Measurements from ENCODE around the gene LCN10. TPM values are rescaled to one million over a fixed set of nuclear protein-coding genes. Genes with fewer than 3 reads are reported as not detected.
A peak's percentile ranks its signal among the peaks of the same experiment; 100 is the strongest.

LCN10 gene
- total and polyA plus RNA-seq, 10 of the 15 experiments (the other 5 are each of a cell fraction or from before 2014, with no cell fraction given): 0.06 to 1.3 (median 0.21) TPM; not detected in 1

DNA sequence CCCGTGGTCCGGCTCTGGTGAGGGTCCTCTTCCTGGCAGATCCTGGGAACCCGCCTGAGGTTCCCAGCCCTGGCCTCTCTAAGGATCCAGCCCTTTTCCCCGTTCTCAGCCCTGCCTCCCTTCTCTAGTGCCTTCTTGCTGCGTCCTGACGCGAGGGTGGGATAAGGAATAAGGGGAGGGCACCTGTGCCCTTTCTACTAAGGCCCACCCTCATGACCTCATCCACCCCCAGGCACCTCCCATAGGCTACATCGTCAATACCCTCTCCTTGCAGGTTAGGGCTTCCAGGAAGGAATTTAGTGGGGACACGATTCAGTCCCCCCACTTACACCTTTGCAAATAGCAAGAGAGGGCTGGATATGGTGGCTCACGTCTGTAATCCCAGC, 41.1 kb downstream of the LCN10 start:
- ChIA-PET POLR2A (no interaction called here), CTCF (interaction anchor here (1.1 to 3.5 kb wide), 4 partner anchors 15 to 29 kb away, joined by 3 to 16 read pairs (median 10); no protein-coding TSS in a partner anchor), SMC1A (ENCODE audit: uncharacterized antibody, unreplicated experiment) (interaction anchor here (1.6 kb wide), 1 partner anchor 11 kb away, joined by 3 read pairs; no protein-coding TSS in a partner anchor), RAD21 (ENCODE audit: unreplicated experiment) (interaction anchor here (1.1 to 1.5 kb wide), 2 partner anchors 25 to 65 kb away, joined by 4 to 6 read pairs; no protein-coding TSS in a partner anchor)
- BruUV-seq (replicated peaks): no TSS peak
- 42% methylated on average over 10 of the region's 10 CpGs for WGBS (ENCODE audit: insufficient coverage, insufficient replicate concordance, low lambda C conversion rate, missing lambda C conversion rate)
- no peaks in the 10 kb centered on the region; a peak in 1 of 4 replicates for H3K27me3 ChIP-seq (replicated peaks in 1 of 2; ENCODE audit: control insufficient read depth in 2 of 2, insufficient read depth in 2 of 2, low read length in 1 of 2)
- H3K4me3 ChIP-seq: peak overlapping the region; percentile 48; the same call in 1 of the 2 replicates
- no peak for DNase-seq (ENCODE audit: low read depth, low spot score)
- no peaks in the 10 kb centered on the region for H3K79me2 ChIP-seq (ENCODE audit: control insufficient read depth, insufficient read depth, low read length)
- peak; percentile 10 for ATAC-seq
- 0 out of 4 replicates have a peak, but pooled peaks of 1 of the 2 experiments have one; percentile 17 for TF ChIP-seq IKZF2 (IDR thresholded peaks at IDR 0.05)
- no peak for TF ChIP-seq BCL11A (IDR thresholded peaks at IDR 0.05; ENCODE audit: low read depth, low read length)
- 0 out of 2 replicates have a peak, but pooled peaks have one; percentile 4 for TF ChIP-seq BACH1 (IDR thresholded peaks at IDR 0.05; ENCODE audit: borderline replicate concordance)
- H4K20me1 ChIP-seq (ENCODE audit: control insufficient read depth, insufficient read depth): no peaks in the 10 kb centered on the region
- H3K27ac ChIP-seq (ENCODE audit: control insufficient read depth, insufficient read depth): no peak overlapping the region
- peak overlapping the region; percentile 52; the same call in 1 of the 2 replicates for H2AFZ ChIP-seq (ENCODE audit: control insufficient read depth, low read depth, low read length)
- H3K9ac ChIP-seq (ENCODE audit: control insufficient read depth, insufficient read depth, low read length): no peak overlapping the region
- H3K9me3 ChIP-seq (replicated peaks; ENCODE audit: control insufficient read depth, insufficient read depth, low read length): no peaks in the 10 kb centered on the region
- peak overlapping the region; percentile 100 for H3K4me2 ChIP-seq (ENCODE audit: control insufficient read depth, insufficient read depth)
- FAIRE-seq: no peak
- in situ Hi-C loops (cut with MboI) (no loop called here), intact Hi-C loops (cut with micrococcal nuclease; ENCODE audit: unreplicated experiment) (no loop called here)
- H3K4me1 ChIP-seq (ENCODE audit: control insufficient read depth, insufficient read depth, low read length): peaks cover 24% of the 10 kb centered on the region
- no peaks in the 10 kb centered on the region for H3K36me3 ChIP-seq (ENCODE audit: control insufficient read depth in 2 of 2, insufficient read depth in 2 of 2, low read length in 1 of 2)

DNA sequence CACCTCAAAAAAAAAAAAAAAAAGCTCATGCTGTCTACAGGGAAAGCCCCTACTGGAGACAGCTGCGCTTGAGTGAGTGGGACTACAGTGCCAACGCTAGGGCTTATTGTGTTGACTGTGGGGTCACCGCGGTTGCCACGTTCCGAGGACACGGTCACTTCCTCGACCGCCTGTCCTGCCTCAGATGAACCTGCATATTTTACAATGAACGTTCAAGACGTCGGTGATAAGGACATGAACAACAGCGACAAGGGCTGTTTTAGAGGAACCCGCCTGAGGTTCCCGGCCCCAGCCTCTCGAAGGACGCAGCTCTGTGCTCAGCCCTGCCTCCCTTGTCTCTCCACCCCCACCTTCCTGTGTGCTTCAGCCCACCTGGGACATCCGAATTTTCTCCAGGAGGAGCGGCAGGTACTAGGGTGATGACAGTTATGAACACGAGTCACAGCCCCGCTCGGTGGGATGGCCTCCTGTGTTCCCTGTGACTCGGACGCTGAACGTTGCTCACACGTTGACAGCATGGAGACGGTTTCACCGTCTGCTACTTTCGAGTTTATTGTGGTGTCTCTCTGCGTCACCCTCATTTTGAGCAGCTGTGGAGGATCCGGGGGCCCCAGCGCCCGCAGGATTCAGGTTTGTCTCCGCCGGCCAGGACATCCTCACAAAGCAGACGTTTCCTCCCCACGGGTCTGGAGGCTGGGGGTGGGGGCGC, 41.6 kb downstream of the LCN10 start:
- Histone ChIP-seq H3K4me1 (ENCODE audit: control insufficient read depth, insufficient read depth, low read length) (peaks cover 24% of the 10 kb centered on the region), H3K36me3 (ENCODE audit: control insufficient read depth in 2 of 2, insufficient read depth in 2 of 2, low read length in 1 of 2) (no peaks in the 10 kb centered on the region), H3K79me2 (ENCODE audit: control insufficient read depth, insufficient read depth, low read length) (no peaks in the 10 kb centered on the region), H4K20me1 (ENCODE audit: control insufficient read depth, insufficient read depth) (no peaks in the 10 kb centered on the region), H3K27me3 (replicated peaks in 1 of 2; ENCODE audit: control insufficient read depth in 2 of 2, insufficient read depth in 2 of 2, low read length in 1 of 2) (no peaks in the 10 kb centered on the region; a peak in 1 of 4 replicates), H3K4me2 (ENCODE audit: control insufficient read depth, insufficient read depth) (peak overlapping the region; percentile 100), H2AFZ (ENCODE audit: control insufficient read depth, low read depth, low read length) (peak overlapping the region; percentile 97), H3K4me3 (peak overlapping the region; percentile 48), H3K27ac (ENCODE audit: control insufficient read depth, insufficient read depth) (peak overlapping the region; percentile 77), H3K9me3 (replicated peaks; ENCODE audit: control insufficient read depth, insufficient read depth, low read length) (no peaks in the 10 kb centered on the region), H3K9ac (ENCODE audit: control insufficient read depth, insufficient read depth, low read length) (peak overlapping the region; percentile 58; the same call in 1 of the 2 replicates)
- in situ Hi-C loops (cut with MboI) (no loop called here), intact Hi-C loops (cut with micrococcal nuclease; ENCODE audit: unreplicated experiment) (no loop called here)
- DNase-seq (ENCODE audit: low read depth, low spot score): peak; percentile 43
- ChIA-PET RAD21 (ENCODE audit: unreplicated experiment) (interaction anchor here (0.7 to 1.5 kb wide), 6 partner anchors 26 to 521 kb away, joined by 3 to 6 read pairs (median 4); partner anchors contain the start of genes RNF208 and SAPCD2), CTCF (interaction anchor here (0.7 to 3.5 kb wide), 6 partner anchors 13 to 162 kb away, joined by 3 to 16 read pairs (median 5); no protein-coding TSS in a partner anchor), POLR2A (interaction anchor here (0.6 to 0.7 kb wide), 5 partner anchors 29 to 377 kb away, joined by 3 to 4 read pairs (median 3); no protein-coding TSS in a partner anchor), SMC1A (ENCODE audit: uncharacterized antibody, unreplicated experiment) (interaction anchor here (0.8 to 1.6 kb wide), 3 partner anchors 11 to 41 kb away, joined by 3 read pairs; no protein-coding TSS in a partner anchor)
- no peak for FAIRE-seq
- TSS peak; percentile 90 for BruUV-seq (replicated peaks)
- 2% methylated on average over 38 of the region's 38 CpGs for WGBS (ENCODE audit: insufficient coverage, insufficient replicate concordance, low lambda C conversion rate, missing lambda C conversion rate)
- ATAC-seq: peak; percentile 92
- no peak for TF ChIP-seq PAX8 (IDR thresholded peaks at IDR 0.05)
- 0 out of 2 replicates have a peak, but pooled peaks have one; percentile 46 for TF ChIP-seq RBBP5 (conservative IDR thresholded peaks at IDR 0.05)
- no peak for TF ChIP-seq SMAD5 (IDR thresholded peaks at IDR 0.05; ENCODE audit: low read depth)
- TF ChIP-seq, protein P1, sequence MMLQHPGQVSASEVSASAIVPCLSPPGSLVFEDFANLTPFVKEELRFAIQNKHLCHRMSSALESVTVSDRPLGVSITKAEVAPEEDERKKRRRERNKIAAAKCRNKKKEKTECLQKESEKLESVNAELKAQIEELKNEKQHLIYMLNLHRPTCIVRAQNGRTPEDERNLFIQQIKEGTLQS (IDR thresholded peaks at IDR 0.05; ENCODE audit: borderline replicate concordance, extremely low read depth, low read depth, low read length): no peak
- TF ChIP-seq, protein P2, sequence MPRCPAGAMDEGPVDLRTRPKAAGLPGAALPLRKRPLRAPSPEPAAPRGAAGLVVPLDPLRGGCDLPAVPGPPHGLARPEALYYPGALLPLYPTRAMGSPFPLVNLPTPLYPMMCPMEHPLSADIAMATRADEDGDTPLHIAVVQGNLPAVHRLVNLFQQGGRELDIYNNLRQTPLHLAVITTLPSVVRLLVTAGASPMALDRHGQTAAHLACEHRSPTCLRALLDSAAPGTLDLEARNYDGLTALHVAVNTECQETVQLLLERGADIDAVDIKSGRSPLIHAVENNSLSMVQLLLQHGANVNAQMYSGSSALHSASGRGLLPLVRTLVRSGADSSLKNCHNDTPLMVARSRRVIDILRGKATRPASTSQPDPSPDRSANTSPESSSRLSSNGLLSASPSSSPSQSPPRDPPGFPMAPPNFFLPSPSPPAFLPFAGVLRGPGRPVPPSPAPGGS (IDR thresholded peaks at IDR 0.05; ENCODE audit: borderline replicate concordance, insufficient read depth, low read depth, low read length, poor library complexity, severe bottlenecking): peak; percentile 10
- TF ChIP-seq STAT1 (conservative IDR thresholded peaks at IDR 0.05): no peak
- TF ChIP-seq NRF1 (conservative IDR thresholded peaks at IDR 0.05; ENCODE audit: low read depth, low read length): no peak
- peak; percentile 66 to 74 for TF ChIP-seq IKZF2 (IDR thresholded peaks at IDR 0.05)
- TF ChIP-seq RFX5 (IDR thresholded peaks at IDR 0.05; ENCODE audit: low read depth, low read length): no peak
- no peak for TF ChIP-seq STAT3 (IDR thresholded peaks at IDR 0.05; ENCODE audit: low read depth, low read length)
- TF ChIP-seq RELA (IDR thresholded peaks at IDR 0.05; ENCODE audit: borderline replicate concordance, partially characterized antibody): no peak
- TF ChIP-seq KDM1A (IDR thresholded peaks at IDR 0.05; ENCODE audit: borderline replicate concordance): no peak
- TF ChIP-seq IRF4 (IDR thresholded peaks at IDR 0.05; ENCODE audit: low read depth, low read length): no peak

Data from GM12878 (cell line).